Upper lobe of left lung (tissue), 6 donors: ENCODE measurements around the gene MACROD1. TPM values are rescaled to one million over a fixed set of nuclear protein-coding genes. Genes with fewer than 3 reads are reported as not detected.

Experiments used
- ATAC-seq, 2 donors: fragments of 200-7000 bp; cut with Tn5 transposase; one replicate each; pipeline ENCODE4 v1.9.1; 2022; ENCODE audit warnings: mild to moderate bottlenecking in 2 of 2, moderate library complexity in 2 of 2; ENCODE audit not compliant: low FRiP score in 2 of 2
- DNase-seq, 2 donors: peaks; one replicate each; pipeline ENCODE4 v3.0.0-alpha.2; 2019 to 2020
- H3K27ac ChIP-seq, 4 donors: fragments of 200-600 bp; sonication (generic); one replicate each; pipeline ENCODE4 v1.5.1; 2016 to 2019
- H3K27me3 ChIP-seq, 4 donors: fragments of 200-600 bp; sonication (generic); one replicate each; pipeline ENCODE4 v1.5.1; 2017 to 2019
- H3K36me3 ChIP-seq, 4 donors: fragments of 200-600 bp; sonication (generic); one replicate each; pipeline ENCODE4 v1.5.1; 2016 to 2019
- H3K4me1 ChIP-seq, 4 donors: fragments of 200-600 bp; sonication (generic); one replicate each; pipeline ENCODE4 v1.5.1; 2018 to 2019
- H3K4me3 ChIP-seq, 4 donors: fragments of 200-600 bp; sonication (generic); one replicate each; pipeline ENCODE4 v1.5.1; 2017 to 2019; ENCODE audit warnings: mild to moderate bottlenecking in 2 of 4, moderate library complexity in 1 of 4
- H3K9me3 ChIP-seq, 4 donors: fragments of 200-600 bp; sonication (generic); one replicate each; pipeline ENCODE4 v1.5.1; 2018 to 2019
- EP300 ChIP-seq, 4 donors: sonication (generic); formaldehyde crosslinking; IDR thresholded peaks; one replicate each; pipeline ENCODE4 v1.5.1; 2017; ENCODE audit warnings: antibody characterized with exemption in 4 of 4, control low read depth in 2 of 4
- POLR2A ChIP-seq, 4 donors: fragments of 450-650 bp; IDR thresholded peaks; one replicate each; pipeline ENCODE4 v1.5.1; 2016 to 2017; ENCODE audit warnings: antibody characterized with exemption in 4 of 4, mild to moderate bottlenecking in 2 of 4
- POLR2AphosphoS5 ChIP-seq, 2 donors: sonication (generic); formaldehyde crosslinking; IDR thresholded peaks; one replicate each; pipeline ENCODE4 v1.5.1; 2017; ENCODE audit warnings: antibody characterized with exemption in 2 of 2
- WGBS, 2 donors: methylation state at CpG; one replicate each; pipeline ENCODE4 v1.1.5; 2017 to 2018; 5-methylcytosine and 5-hydroxymethylcytosine counted together
- total RNA-seq, 6 donors: library from RNA; depleted of rRNA in 4 of 6; stranded (reverse); fragments of >200 nt in 4 of 6; gene quantifications; one replicate each; pipeline versions ENCODE4 v1.1.0 to v1.2.1, GENCODE V29; 2016 to 2021
- TF ChIP-seq, protein P1 (sequence below), 6 experiments: fragments of 450-650 bp in 4 of 6; fragments of 200-600 bp in 2 of 6; sonication (generic) in 2 of 6; IDR thresholded peaks; one replicate each; pipeline ENCODE4 v1.5.1; 2016 to 2019; ENCODE audit warnings: antibody characterized with exemption in 6 of 6
- donor health status: DM: no; HTN: no; CAD: no; lungs with moderate emphysema.
- donor health status: DM: no; HTN: yes; CAD: no; lungs with severe emphysema.

Gene MACROD1
- total RNA-seq, 6 donors from 2014 or later = 16.7 to 59.7 (median 33.5) TPM

DNA sequence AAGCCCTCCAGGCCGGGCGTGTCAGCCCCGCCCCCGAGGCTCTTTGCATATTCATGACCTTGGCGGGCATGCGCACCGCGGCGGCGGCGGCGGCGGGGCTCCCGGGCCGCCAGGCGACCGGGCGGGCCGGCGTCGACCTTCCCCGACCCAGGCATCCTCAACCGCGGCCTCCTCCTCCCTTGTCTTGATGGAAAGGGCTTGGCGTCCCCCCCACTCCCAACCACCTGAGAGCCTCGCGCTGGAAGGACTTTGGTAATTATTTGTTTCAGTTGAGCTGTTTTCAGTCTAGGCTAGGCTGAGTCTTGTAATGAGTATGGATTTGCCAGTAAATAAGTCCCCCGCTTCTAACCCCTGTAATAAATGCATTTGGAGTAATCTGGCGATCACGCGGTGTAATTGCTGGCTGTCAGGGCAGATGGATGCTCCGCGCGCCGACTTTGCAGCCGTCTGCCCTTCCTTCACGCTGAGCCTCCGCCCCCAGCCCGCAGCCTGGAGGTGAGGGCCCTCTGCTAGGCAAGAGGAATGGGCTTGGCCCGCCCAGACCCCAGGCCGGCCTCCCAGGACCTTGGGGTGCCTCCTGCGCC, 105.0 kb downstream of the MACROD1 start:
- H3K27me3 ChIP-seq = peaks cover 0 to 10% (median 4%) of the 10 kb centered on the region in 4 donors
- no peak for TF ChIP-seq POLR2AphosphoS5 (IDR thresholded peaks at IDR 0.05)
- TF ChIP-seq, protein P1, sequence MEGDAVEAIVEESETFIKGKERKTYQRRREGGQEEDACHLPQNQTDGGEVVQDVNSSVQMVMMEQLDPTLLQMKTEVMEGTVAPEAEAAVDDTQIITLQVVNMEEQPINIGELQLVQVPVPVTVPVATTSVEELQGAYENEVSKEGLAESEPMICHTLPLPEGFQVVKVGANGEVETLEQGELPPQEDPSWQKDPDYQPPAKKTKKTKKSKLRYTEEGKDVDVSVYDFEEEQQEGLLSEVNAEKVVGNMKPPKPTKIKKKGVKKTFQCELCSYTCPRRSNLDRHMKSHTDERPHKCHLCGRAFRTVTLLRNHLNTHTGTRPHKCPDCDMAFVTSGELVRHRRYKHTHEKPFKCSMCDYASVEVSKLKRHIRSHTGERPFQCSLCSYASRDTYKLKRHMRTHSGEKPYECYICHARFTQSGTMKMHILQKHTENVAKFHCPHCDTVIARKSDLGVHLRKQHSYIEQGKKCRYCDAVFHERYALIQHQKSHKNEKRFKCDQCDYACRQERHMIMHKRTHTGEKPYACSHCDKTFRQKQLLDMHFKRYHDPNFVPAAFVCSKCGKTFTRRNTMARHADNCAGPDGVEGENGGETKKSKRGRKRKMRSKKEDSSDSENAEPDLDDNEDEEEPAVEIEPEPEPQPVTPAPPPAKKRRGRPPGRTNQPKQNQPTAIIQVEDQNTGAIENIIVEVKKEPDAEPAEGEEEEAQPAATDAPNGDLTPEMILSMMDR (IDR thresholded peaks at IDR 0.05) = no peak
- no peak for TF ChIP-seq EP300 (IDR thresholded peaks at IDR 0.05)
- no peak for TF ChIP-seq POLR2A (IDR thresholded peaks at IDR 0.05)
- H3K4me3 ChIP-seq = peak overlapping the region in 3 of 4 donors; percentile 28 to 48 (median 45)
- no peak overlapping the region for H3K27ac ChIP-seq
- WGBS, 2 donors = 2 to 4% methylated on average over 8 to 18 of the region's 42 CpGs
- peaks cover 6 to 14% (median 10%) of the 10 kb centered on the region in 4 donors for H3K4me1 ChIP-seq
- no peaks in the 10 kb centered on the region for H3K36me3 ChIP-seq
- DNase-seq (peak; percentile 44 to 93), ATAC-seq (peak in 1 of 2 donors; percentile 80)
- H3K9me3 ChIP-seq = no peaks in the 10 kb centered on the region

DNA sequence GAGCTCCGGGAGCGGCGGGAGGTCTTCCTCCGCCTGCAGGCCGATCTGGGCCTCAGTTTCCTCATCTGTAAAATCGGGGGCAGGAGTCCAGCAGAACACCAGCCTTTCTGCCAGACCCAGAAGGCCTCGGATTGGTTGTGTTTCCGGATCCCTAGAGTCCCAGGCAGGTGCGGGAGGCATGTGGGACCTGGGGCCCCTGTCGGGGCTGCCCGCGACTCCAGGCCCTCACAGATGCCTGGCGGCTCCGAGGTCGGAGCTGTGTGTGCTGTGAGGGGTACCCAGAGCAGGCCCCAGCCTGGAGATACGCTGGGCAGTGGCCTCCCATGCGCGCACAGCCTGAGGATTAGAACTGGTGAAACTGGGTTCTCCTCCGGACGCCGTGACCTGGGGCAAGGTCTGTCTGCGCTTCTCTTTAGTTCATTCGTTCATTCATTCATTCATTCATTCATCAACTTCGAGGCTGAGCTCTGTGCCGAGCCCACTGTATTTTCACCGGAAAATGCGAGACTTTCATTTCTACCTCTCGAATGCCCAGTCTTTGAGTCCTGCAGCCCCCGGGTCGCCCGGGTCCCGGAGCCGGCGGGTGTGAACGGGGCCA, 105.6 kb downstream of the MACROD1 start:
- peak overlapping the region in 3 of 4 donors; percentile 28 to 48 (median 45) for H3K4me3 ChIP-seq

DNA sequence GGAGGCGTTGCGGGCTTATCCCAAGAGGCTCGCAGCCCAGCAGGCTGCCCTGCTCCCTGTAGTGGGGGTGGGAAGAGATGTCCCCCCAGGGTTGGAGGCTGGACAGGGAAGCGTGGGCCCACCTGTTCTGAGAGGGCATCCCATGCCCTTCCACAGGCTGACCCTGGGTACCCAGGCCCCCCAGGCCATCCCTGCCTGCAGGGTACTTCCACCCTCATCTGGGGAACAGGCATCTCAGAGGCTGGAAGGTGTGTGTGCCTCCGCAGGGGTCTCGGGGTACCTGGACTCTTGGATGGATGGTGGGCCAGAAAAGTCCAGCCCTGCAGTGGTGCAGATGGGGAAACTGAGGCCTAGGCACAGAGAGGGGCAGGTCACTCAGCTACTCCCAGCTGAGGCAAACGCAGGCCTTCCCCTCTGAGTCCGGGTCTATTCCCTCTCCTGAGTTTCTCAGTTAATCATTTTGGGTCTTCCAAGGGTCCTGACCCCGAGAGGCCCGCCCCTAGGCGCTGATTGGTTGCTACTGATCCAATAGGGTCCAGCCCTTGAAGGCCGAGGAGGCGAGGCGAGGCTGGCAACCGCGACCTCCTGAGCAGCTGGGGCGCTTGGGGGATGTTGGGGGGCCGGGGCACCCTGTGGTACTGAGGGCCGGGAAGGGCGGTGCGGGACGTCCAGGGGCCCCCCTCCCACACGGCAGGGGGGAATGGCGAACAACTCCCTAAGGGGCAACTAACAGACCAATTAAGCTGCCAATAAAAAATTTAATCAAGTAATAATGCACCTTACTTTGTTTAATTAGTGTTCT, 106.4 kb downstream of the MACROD1 start:
- peak in 1 of 2 donors; percentile 63 for DNase-seq
- H3K9me3 ChIP-seq = no peaks in the 10 kb centered on the region
- peaks cover 0 to 10% (median 4%) of the 10 kb centered on the region in 4 donors for H3K27me3 ChIP-seq
- no peak overlapping the region for H3K27ac ChIP-seq
- no peak for TF ChIP-seq EP300 (IDR thresholded peaks at IDR 0.05)
- TF ChIP-seq, protein P1 (IDR thresholded peaks at IDR 0.05) = no peak
- no peaks in the 10 kb centered on the region for H3K36me3 ChIP-seq
- peaks cover 6 to 14% (median 10%) of the 10 kb centered on the region in 4 donors for H3K4me1 ChIP-seq
- no peak for ATAC-seq
- no peak overlapping the region for H3K4me3 ChIP-seq
- WGBS, 2 donors = 65 to 71% methylated on average over 16 to 22 of the region's 24 CpGs

More for the DNA sequence above, 105.6 kb downstream of the MACROD1 start:
- Histone ChIP-seq H3K36me3 (no peaks in the 10 kb centered on the region), H3K27ac (no peak overlapping the region), H3K4me1 (peaks cover 6 to 14% (median 10%) of the 10 kb centered on the region in 4 donors), H3K9me3 (no peaks in the 10 kb centered on the region), H3K27me3 (peaks cover 0 to 10% (median 4%) of the 10 kb centered on the region in 4 donors)
- DNase-seq (peak in 1 of 2 donors; percentile 79), ATAC-seq (no peak)
- TF ChIP-seq, protein P1 (IDR thresholded peaks at IDR 0.05) = no peak
- no peak for TF ChIP-seq POLR2AphosphoS5 (IDR thresholded peaks at IDR 0.05)
- TF ChIP-seq EP300 (IDR thresholded peaks at IDR 0.05) = no peak
- no peak for TF ChIP-seq POLR2A (IDR thresholded peaks at IDR 0.05)
- 25 to 26% methylated on average over 20 to 35 of the region's 35 CpGs for WGBS, 2 donors

DNA sequence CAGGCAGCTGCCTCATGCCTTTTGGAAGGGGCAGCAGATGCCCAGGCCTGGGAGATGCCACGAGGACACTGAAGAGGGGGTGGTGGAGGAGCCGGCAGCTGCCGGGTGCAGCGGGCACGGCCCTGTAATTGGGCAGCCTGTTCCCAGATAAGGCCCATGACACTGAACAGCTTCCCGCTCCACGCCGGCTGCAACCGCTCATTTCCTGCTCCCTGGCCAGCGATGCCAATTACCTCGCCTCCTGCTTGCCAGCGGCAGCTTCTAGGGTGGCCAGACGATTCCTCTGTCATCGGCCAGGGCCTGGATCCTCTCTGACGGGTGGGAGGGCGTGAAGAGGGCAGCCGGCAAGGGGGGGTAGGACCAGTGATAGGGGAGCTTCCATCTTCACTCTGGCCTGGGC, 107.4 kb downstream of the MACROD1 start:
- Histone ChIP-seq H3K4me1 (peaks cover 6 to 14% (median 10%) of the 10 kb centered on the region in 4 donors), H3K27ac (no peak overlapping the region), H3K9me3 (no peaks in the 10 kb centered on the region), H3K36me3 (no peaks in the 10 kb centered on the region), H3K27me3 (peaks cover 0 to 10% (median 4%) of the 10 kb centered on the region in 4 donors), H3K4me3 (no peak overlapping the region)
- TF ChIP-seq EP300 (IDR thresholded peaks at IDR 0.05) (no peak), POLR2AphosphoS5 (IDR thresholded peaks at IDR 0.05) (no peak), POLR2A (IDR thresholded peaks at IDR 0.05) (no peak)
- TF ChIP-seq, protein P1 (IDR thresholded peaks at IDR 0.05) = no peak
- ATAC-seq (no peak), DNase-seq (peak in 1 of 2 donors; percentile 75)
- WGBS, 2 donors = 90 to 93% methylated on average over 14 to 17 of the region's 17 CpGs
